Body of pancreas (tissue), 4 donors: Measurements from ENCODE around the gene CADM3. TPM values are rescaled to one million over a fixed set of nuclear protein-coding genes. Genes with fewer than 3 reads are reported as not detected.

Experiments
- ATAC-seq: fragments of 150-250 bp; one replicate; pipeline ENCODE4 v1.9.1; 2016
- DNase-seq, 4 donors: peaks; one replicate each; pipeline ENCODE4 v3.0.0-alpha.2; 2019
- H3K27ac ChIP-seq, 4 donors: fragments of 200-600 bp; sonication (generic); 1 replicate in 3 of 4; 2 replicates in 1 of 4; pipeline versions ENCODE4 v1.5.1 to v1.6.1; 2016 to 2019; ENCODE audit warnings: mild to moderate bottlenecking in 1 of 4, mixed read lengths in 1 of 4, moderate library complexity in 1 of 4
- H3K27me3 ChIP-seq, 2 donors: fragments of 200-600 bp; sonication (generic); one replicate each; pipeline ENCODE4 v1.6.0; 2016; ENCODE audit warnings: mild to moderate bottlenecking in 1 of 2
- H3K36me3 ChIP-seq, 2 donors: fragments of 200-600 bp; sonication (generic); replicated peaks in 1 of 2; 2 replicates each; pipeline ENCODE4 v1.5.1; 2016; ENCODE audit warnings: low read depth in 2 of 2; ENCODE audit not compliant: insufficient read depth in 1 of 2
- H3K4me1 ChIP-seq: fragments of 200-600 bp; sonication (generic); one replicate; pipeline ENCODE4 v1.6.0; 2016
- H3K4me3 ChIP-seq, 2 donors: fragments of 200-600 bp; sonication (generic); 1 replicate in 1 of 2; 2 replicates in 1 of 2; pipeline ENCODE4 v1.5.1; 2016 to 2019
- H3K9me3 ChIP-seq, 3 donors: fragments of 200-600 bp; sonication (generic); 1 replicate in 2 of 3; 2 replicates in 1 of 3; pipeline ENCODE4 v1.5.1; 2016
- POLR2A ChIP-seq, 3 donors: fragments of 450-650 bp; IDR thresholded peaks; one replicate each; pipeline ENCODE4 v1.6.1; 2016; ENCODE audit warnings: antibody characterized with exemption in 3 of 3, mild to moderate bottlenecking in 2 of 3
- WGBS, 2 donors: methylation state at CpG; one replicate each; pipeline ENCODE4 v1.1.5; 2017; 5-methylcytosine and 5-hydroxymethylcytosine counted together
- intact Hi-C: fragments of 100-400 bp; cut with DNase I; formaldehyde crosslinking; loops from one replicate; pipeline ENCODE4 v1.15.1; 2023
- small RNA-seq: library from RNA; depleted of rRNA; stranded (forward); fragments of <200 nt; gene quantifications from one replicate; pipeline ENCODE3, GENCODE V24; 2016
- total RNA-seq, 2 donors: library from RNA; depleted of rRNA; stranded (reverse); fragments of >200 nt; gene quantifications; one replicate each; pipeline ENCODE4 v1.1.0, GENCODE V29; 2016
- TF ChIP-seq, protein P1 (sequence below), 7 experiments: fragments of 450-650 bp in 4 of 7; fragments of 200-600 bp in 3 of 7; sonication (generic) in 3 of 7; IDR thresholded peaks; one replicate each; pipeline ENCODE4 v1.5.1; 2016 to 2019; ENCODE audit warnings: antibody characterized with exemption in 7 of 7

The CADM3 gene
- total RNA-seq, 2 donors from 2014 or later, result 0.26 to 1.6 TPM

- ATAC-seq (no peak), DNase-seq (no peak)
- no peak overlapping the region for H3K4me3 ChIP-seq
- H3K27me3 ChIP-seq, result no peaks in the 10 kb centered on the region
- TF ChIP-seq, protein P1, sequence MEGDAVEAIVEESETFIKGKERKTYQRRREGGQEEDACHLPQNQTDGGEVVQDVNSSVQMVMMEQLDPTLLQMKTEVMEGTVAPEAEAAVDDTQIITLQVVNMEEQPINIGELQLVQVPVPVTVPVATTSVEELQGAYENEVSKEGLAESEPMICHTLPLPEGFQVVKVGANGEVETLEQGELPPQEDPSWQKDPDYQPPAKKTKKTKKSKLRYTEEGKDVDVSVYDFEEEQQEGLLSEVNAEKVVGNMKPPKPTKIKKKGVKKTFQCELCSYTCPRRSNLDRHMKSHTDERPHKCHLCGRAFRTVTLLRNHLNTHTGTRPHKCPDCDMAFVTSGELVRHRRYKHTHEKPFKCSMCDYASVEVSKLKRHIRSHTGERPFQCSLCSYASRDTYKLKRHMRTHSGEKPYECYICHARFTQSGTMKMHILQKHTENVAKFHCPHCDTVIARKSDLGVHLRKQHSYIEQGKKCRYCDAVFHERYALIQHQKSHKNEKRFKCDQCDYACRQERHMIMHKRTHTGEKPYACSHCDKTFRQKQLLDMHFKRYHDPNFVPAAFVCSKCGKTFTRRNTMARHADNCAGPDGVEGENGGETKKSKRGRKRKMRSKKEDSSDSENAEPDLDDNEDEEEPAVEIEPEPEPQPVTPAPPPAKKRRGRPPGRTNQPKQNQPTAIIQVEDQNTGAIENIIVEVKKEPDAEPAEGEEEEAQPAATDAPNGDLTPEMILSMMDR (IDR thresholded peaks at IDR 0.05), result no peak
- no peak for TF ChIP-seq POLR2A (IDR thresholded peaks at IDR 0.05)
- intact Hi-C loops, result no loop called here
- 3 to 10% methylated on average over 1 of the region's 1 CpG for WGBS, 2 donors
- H3K36me3 ChIP-seq, result no peaks in the 10 kb centered on the region
- no peaks in the 10 kb centered on the region for H3K4me1 ChIP-seq
- H3K27ac ChIP-seq, result no peak overlapping the region
- H3K9me3 ChIP-seq, result no peaks in the 10 kb centered on the region
Observed at GRCh38 chr1:159229896-159230295, 58.5 kb downstream of the CADM3 start.

- H3K4me1 ChIP-seq, result no peaks in the 10 kb centered on the region
- 42 to 43% methylated on average over 4 of the region's 4 CpGs for WGBS, 2 donors
- no peak overlapping the region for H3K4me3 ChIP-seq
- no peak overlapping the region for H3K27ac ChIP-seq
- intact Hi-C loops, result no loop called here
- no peaks in the 10 kb centered on the region for H3K36me3 ChIP-seq
- ATAC-seq (no peak), DNase-seq (no peak)
- no peaks in the 10 kb centered on the region for H3K9me3 ChIP-seq
- TF ChIP-seq, protein P1 (IDR thresholded peaks at IDR 0.05), result no peak
- no peak for TF ChIP-seq POLR2A (IDR thresholded peaks at IDR 0.05)
- no peaks in the 10 kb centered on the region for H3K27me3 ChIP-seq
Observed at GRCh38 chr1:159239551-159240220, 68.3 kb downstream of the CADM3 start.

DNA sequence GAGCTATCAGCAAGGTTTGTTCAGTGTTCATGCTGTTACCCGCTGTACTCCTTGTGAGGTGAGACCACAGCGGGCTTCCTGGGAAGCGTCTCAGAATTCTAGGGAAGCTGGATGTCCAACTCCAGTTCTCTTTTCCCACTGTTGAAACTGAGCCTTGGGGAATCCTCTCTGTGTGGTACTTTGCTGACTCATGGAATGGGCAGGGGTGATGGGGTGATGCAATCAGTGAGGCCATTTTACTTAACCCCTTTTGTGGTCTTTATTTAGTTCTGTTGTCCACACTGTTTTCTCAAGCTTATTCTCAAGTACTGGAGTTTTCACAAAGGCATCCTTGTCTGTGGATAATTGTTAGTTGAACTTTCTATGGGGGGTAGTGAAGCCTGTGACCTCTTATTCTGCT, 75.9 kb downstream of the CADM3 start:
- 89 to 92% methylated on average over 2 to 3 of the region's 3 CpGs for WGBS, 2 donors
- no peak for ATAC-seq
- Histone ChIP-seq H3K4me1 (no peaks in the 10 kb centered on the region), H3K27me3 (no peaks in the 10 kb centered on the region), H3K27ac (no peak overlapping the region), H3K36me3 (no peaks in the 10 kb centered on the region), H3K9me3 (peaks cover 0 to 15% (median 0%) of the 10 kb centered on the region in 3 donors), H3K4me3 (no peak overlapping the region)
- intact Hi-C loops, result no loop called here
- no peak for DNase-seq
- TF ChIP-seq, protein P1 (IDR thresholded peaks at IDR 0.05), result no peak
- TF ChIP-seq POLR2A (IDR thresholded peaks at IDR 0.05), result no peak

GRCh38 chr1:159248311-159248710, 76.9 kb downstream of the CADM3 start:
- WGBS, 2 donors, result 20 to 30% methylated on average over 1 of the region's 1 CpG
- TF ChIP-seq POLR2A (IDR thresholded peaks at IDR 0.05), result no peak
- H3K9me3 ChIP-seq, result peaks cover 0 to 15% (median 0%) of the 10 kb centered on the region in 3 donors
- H3K4me3 ChIP-seq, result no peak overlapping the region
- H3K27ac ChIP-seq, result no peak overlapping the region
- H3K4me1 ChIP-seq, result no peaks in the 10 kb centered on the region
- DNase-seq (no peak), ATAC-seq (no peak)
- intact Hi-C loops, result no loop called here
- H3K36me3 ChIP-seq, result no peaks in the 10 kb centered on the region
- H3K27me3 ChIP-seq, result no peaks in the 10 kb centered on the region

GRCh38 chr1:159250638-159251216, 79.3 kb downstream of the CADM3 start:
- Histone ChIP-seq H3K4me1 (no peaks in the 10 kb centered on the region), H3K36me3 (no peaks in the 10 kb centered on the region), H3K9me3 (peaks cover 0 to 15% (median 0%) of the 10 kb centered on the region in 3 donors), H3K4me3 (no peak overlapping the region), H3K27me3 (no peaks in the 10 kb centered on the region), H3K27ac (no peak overlapping the region)
- ATAC-seq, result no peak
- intact Hi-C loops, result no loop called here
- WGBS, 2 donors, result 38 to 46% methylated on average over 8 of the region's 8 CpGs
- DNase-seq, result no peak
- TF ChIP-seq POLR2A (IDR thresholded peaks at IDR 0.05), result no peak
- TF ChIP-seq, protein P1 (IDR thresholded peaks at IDR 0.05), result no peak

Small RNA genes within 50 kb of the gene (small RNA-seq; reads per million reads assigned to genes)
- gene RNA5SP60, result not detected

Other genes starting within 250 kb of the CADM3 start
- gene PYHIN1, start 240.1 kb upstream of the CADM3 start, total RNA-seq, result 1 to 10 TPM in 1 of 2 donors, under 1 TPM in 1; 0.66 to 1.6 TPM
- 10 to 100 TPM; 10.9 to 11.2 TPM for gene IFI16, start 161.7 kb upstream of the CADM3 start, total RNA-seq
- gene AIM2, start 94.8 kb upstream of the CADM3 start, total RNA-seq, result not detected
- gene ACKR1, start 33.3 kb downstream of the CADM3 start, total RNA-seq, result 10 to 100 TPM; 17.5 to 23.6 TPM
- gene FCER1A, start 130.7 kb downstream of the CADM3 start, total RNA-seq, result not detected